GM20000 (cell line): Measurements from ENCODE around the gene PIK3IP1.

Experiments
- DNase-seq: peaks from one replicate; pipeline ENCODE4 v3.0.0; 2012; ENCODE audit warnings: low spot score
- TF ChIP-seq, protein P1 (sequence below): IDR thresholded peaks from 2 replicates; pipeline ENCODE4 v1.5.1; 2012; ENCODE audit warnings: mild to moderate bottlenecking, control low read depth; ENCODE audit errors: extremely low read depth, missing control alignments

PIK3IP1 gene

DNA sequence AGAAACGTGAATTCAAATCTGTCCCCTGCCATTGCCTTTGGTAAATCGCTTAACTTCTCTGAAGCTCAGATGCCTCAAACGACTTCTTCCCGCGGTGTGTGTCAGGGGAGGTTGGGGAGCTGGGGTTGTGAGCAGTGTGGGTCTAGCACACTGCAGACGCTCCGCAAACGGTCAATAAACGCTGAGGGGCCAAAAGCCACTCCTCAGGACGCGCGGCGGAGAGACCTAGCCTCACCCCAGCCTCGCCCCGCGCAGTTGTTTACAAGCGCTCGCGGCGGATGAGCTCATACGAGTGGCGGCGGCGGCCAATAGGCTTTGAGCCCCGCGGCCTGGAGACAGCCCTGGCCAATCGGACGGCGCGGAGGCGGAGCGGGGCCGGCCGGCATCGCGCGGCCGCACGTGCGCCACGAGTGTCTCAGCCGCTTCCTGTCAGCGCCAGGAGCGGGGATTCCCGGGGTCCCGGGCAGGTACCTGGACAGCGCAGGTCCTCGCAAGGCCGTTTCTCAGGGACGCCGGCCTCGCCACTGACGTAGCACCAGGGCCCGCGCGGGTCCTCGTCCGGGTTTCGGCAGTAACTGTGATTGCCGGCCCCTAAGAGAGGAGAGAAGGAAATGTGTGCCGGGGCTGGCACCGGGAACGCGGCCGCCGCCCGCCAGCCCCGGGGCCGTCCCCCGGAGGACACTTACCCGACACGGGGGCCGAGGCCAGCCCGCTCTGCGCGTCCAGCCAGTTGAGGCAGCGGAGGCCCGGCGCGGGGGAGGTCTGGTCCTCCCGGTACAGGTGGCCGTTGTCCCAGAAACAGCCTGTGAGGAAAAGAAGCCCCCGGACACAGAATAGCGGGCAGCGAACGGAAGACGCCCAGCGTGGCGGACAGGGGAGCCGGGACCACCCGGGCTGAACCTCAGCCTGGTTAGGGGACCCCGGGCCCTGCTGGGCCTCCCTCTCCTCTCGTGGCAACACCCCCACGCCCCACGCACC, 1.5 kb downstream of the PIK3IP1 start:
- TF ChIP-seq, protein P1, sequence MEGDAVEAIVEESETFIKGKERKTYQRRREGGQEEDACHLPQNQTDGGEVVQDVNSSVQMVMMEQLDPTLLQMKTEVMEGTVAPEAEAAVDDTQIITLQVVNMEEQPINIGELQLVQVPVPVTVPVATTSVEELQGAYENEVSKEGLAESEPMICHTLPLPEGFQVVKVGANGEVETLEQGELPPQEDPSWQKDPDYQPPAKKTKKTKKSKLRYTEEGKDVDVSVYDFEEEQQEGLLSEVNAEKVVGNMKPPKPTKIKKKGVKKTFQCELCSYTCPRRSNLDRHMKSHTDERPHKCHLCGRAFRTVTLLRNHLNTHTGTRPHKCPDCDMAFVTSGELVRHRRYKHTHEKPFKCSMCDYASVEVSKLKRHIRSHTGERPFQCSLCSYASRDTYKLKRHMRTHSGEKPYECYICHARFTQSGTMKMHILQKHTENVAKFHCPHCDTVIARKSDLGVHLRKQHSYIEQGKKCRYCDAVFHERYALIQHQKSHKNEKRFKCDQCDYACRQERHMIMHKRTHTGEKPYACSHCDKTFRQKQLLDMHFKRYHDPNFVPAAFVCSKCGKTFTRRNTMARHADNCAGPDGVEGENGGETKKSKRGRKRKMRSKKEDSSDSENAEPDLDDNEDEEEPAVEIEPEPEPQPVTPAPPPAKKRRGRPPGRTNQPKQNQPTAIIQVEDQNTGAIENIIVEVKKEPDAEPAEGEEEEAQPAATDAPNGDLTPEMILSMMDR: no peak
- DNase-seq: peak; percentile 95

DNA sequence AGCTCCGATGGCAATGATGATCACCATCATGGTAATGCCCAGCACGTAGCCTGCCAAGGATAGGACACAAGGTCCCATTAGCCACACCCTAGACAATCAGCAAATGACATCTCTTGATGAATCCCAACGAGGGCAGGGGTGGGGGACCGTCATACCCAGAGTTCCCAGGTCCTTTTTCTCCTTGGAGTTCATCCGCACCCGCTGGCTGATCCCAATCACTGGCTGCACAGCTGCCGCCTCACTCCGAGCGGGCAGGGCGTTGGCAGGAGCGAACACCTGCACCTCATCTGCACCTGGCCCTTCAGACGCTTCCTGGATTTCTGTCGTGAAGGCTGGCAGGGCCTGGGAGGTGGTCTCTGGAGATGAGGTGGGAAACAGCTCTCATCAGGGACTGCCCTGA, 2.9 kb downstream of the PIK3IP1 start:
- no peak for DNase-seq
- TF ChIP-seq, protein P1: no peak

DNA sequence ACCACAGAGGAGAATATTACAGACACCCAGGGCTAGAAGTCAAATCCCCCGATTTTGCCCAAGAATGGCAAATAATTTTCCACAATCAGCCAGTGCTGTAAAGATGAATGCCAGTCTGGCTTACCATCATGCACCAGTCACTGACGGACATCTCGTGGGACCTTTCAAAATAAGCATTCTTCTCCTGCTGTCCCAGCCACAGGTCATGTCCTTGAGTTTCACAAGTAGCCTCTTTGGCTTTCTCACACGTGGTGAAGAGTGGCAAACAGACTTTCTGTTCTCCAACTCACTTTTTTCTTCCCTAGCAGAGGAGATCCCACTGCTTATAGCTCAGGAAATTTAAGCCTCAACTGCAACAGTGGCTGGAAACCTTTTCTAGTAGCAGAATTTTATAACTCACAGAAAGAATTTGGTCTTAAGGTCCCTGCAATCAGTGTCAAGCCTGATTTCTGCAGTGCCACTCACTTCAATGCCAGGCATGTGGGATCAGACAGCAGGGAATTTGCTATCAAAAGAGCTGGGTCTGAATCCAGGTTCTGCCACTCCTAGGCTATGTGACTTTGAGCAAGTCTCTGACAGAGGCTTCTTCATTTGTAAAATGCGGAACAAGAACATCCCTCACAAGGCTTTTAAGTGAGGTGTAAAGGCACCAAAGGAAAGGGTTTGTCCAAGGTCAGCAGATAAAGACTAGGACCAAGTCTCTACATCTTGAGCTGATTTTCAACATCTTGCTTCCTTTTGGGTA, 3.6 kb downstream of the PIK3IP1 start:
- no peak for DNase-seq
- TF ChIP-seq, protein P1: no peak

DNA sequence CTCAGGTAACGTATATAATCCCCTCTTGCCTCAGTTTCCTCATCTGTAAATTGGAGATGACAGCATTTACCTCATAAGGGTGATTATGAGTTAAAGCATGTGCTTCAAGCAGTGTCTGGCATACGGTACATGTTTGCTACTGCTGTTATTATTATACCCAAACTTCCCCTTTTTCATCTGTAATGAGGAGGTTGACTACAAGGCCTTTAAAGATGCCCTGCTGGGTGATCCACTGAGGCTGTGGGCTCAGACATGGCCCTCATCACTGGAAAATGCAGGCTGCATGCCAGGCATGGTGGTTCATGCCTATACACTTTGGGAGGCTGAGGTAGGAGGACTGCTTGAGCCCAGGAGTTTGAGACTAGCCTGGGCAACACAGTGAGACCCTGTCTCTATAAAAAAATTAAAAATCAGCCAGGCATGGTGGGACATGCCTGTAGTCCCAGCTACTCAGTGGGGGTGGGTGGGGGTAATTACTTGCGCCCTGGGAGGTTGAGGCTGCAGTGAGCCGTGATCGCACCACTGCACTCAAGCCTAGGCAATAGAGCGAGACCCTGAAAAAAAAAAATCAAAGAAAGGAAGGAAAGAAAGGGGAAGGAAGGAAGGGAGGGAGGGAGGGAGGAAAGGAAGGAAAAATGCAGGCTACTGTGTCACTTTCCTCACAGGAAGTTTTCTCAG, 4.3 kb downstream of the PIK3IP1 start:
- no peak for DNase-seq
- TF ChIP-seq, protein P1: no peak

DNA sequence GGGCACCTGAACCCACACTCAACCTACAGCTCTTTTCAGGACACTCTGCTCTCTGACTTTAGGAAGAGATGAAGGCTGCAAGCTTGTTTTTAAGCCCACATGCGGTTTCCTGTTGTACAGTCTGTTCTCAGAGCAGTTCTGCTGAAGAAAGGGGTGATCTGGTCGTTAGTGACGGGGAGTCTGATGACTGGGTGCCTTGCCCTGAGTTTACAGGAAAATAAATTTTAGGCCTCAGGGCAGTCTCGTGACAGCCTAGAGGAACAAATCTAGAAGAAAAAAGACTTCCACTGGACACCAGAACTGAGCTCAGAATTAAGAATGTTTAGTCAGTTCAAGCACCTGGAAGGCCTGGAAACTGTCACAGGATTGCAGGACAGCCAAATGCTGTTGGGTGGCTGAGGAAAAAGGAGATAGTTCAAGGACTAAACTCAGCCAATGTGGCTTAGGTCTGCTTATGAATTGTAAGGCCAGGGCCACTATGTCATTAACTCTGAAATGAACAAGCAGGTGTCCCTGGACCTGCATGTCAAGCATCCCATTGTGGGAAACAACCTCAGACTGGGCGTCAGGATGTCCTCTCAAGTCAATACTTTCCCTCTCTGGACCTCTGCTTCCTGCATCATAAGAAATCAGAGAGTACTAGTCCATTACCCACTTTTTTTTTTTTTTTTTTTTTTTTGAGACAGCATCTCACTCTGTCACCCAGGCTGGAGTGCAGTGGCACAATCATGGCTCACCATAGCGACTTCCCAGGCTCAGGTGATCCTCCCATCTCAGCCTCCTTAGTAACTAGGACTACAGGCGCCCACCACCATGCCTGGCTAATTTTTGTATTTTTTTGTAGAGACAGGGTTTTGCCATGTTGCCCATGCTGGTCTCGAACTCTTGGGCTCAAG, 5.7 kb downstream of the PIK3IP1 start:
- DNase-seq: no peak
- TF ChIP-seq, protein P1: no peak

DNA sequence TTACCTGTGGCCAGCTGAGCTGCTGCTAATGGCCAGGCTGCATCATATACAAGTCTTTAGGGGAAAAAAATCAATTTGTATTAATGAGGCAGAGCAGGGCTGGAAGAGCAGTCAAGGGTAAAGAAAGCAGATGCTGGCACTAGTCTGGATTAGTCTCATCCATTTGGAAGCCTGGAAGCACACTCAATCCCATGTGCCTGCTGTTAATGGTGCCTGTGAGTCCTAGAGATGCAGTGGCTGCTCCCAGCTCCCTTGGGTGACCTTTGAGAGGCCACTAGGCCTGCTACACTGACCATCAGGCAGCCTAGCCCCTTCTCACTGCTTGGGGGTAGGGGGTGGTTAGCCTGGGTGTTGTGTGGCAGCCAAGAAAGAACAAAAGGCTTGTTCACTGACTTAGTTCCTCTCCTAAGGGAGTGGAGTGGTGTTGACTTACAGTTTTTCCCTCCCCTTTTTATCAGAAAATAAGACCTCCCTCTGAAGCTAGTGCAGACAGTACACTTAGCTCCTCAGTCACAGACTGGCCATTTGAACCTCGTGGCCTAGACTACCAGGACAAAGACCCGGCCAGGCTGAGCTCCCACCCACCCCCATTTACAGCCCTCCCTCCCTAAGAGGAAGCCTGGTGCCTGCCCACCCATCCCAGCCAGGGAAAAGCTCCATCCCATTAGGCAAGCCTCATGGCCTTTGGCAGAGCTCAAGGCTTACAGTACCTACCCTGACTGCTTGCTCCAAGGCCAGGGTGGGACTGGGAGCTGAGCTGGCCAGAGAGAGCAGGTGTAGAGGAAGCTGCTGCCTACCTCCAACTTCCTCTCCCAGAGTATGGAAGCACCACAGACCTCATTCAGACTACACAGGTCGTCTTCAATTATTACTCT, 7.8 kb downstream of the PIK3IP1 start:
- no peak for DNase-seq
- TF ChIP-seq, protein P1: no peak
